HG03565 (cell line): ENCODE measurements around the gene HCST.
"Not testable (repeated sequence)": the region's sequence is repeated elsewhere in the genome, so short reads cannot be mapped to it uniquely, and the experiment has no call there.

Source experiments
- ATAC-seq: cut with Tn5 transposase; IDR thresholded peaks from one replicate; pipeline ENCODE4 v1.9.1; 2021; ENCODE audit warnings: mild to moderate bottlenecking, moderate library complexity; ENCODE audit not compliant: unreplicated experiment

Gene HCST

DNA sequence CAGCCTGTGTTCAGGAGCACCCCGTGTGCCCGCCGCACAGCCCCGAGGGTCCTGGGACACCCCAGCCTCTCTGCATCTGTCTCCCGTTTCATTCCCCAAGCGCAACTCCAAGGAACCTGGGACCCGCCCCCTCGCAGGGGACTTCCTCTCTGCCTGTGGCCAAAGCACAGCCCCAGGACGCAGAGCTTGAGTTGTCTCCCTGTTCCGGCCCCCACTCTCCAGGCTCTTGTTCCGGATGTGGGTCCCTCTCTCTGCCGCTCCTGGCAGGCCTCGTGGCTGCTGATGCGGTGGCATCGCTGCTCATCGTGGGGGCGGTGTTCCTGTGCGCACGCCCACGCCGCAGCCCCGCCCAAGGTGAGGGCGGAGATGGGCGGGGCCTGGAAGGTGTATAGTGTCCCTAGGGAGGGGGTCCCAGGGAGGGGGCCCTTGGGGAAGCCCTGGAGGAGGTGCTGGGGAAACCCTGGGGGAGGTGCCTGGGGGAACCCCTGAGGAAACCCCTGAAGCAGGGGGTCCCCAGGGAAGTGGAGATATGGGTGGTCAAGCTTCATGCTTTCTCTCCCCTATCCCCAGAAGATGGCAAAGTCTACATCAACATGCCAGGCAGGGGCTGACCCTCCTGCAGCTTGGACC lies 1.3 kb downstream of the HCST start:
- peak; percentile 36 for ATAC-seq

DNA sequence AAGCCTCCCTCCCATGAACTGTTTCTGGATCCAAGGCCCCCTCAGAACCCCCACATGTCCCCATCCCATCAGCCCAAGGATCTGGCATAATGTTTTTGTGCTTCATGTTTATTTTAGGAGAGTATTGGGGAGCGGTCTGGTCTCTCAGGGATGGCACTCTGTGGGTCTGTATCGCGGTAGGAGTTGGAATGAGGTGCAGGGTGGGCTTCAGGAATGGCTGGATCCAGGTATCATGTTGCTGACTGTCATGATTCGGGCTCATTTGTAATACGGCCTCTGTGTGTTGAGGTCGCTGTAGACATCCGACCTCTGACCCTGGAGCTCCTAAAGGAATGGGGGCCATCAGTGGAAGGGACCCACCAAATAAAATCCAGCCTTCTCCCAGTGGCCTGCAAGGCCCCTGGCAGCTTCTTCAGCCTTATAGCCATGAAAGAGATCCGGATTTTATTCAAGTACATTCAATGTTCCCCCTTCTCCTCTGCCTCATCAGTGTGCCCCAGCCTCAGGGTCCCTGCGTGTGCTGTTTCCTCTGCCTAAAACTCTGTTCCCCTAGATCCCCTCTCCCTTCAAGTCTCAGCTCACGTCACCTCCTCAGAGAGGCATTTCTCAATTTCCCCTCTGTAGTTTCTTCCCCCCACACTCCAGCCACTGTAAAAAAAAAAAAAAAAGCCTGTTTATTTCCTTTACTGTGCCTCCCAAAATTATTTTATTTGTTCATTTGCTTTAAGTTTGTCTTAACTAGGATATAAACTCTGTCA lies 2.2 kb downstream of the HCST start:
- ATAC-seq: no peak

DNA sequence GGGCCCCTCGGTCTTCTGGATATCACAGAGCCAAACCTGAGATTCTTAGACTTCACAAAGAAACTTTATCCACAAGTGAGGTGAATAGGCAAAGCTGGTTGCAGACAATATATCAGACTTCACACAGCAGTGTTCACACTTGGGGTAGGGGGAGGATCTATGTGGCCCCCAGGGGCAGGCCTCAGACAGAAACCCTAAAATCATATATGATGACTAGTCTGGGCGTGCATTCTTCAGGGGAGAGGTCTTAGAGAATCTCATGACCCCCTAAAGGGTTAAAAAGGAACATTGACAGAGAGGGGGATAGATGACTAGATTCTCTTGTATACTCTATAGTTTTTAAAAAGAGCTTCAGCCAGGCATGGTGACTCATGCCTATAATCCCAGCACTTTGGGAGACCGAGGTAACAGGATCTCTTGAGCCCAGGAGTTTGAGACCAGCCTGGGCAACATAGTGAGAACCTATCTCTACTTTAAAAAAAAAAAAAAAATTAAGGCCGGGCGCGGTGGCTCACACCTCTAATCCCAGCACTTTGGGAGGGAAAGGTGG lies 2.9 kb downstream of the HCST start:
- ATAC-seq: no peak

GRCh38 chr19:35907377-35907745 lies 5.0 kb downstream of the HCST start:
- no peak for ATAC-seq

GRCh38 chr19:35908010-35908441 lies 5.7 kb downstream of the HCST start, which contains the start of gene TYROBP:
TYROBP (minus strand) TSS chr19:35908295; CDS start chr19:35908228, 67 bp downstream.
- ATAC-seq: no peak

DNA sequence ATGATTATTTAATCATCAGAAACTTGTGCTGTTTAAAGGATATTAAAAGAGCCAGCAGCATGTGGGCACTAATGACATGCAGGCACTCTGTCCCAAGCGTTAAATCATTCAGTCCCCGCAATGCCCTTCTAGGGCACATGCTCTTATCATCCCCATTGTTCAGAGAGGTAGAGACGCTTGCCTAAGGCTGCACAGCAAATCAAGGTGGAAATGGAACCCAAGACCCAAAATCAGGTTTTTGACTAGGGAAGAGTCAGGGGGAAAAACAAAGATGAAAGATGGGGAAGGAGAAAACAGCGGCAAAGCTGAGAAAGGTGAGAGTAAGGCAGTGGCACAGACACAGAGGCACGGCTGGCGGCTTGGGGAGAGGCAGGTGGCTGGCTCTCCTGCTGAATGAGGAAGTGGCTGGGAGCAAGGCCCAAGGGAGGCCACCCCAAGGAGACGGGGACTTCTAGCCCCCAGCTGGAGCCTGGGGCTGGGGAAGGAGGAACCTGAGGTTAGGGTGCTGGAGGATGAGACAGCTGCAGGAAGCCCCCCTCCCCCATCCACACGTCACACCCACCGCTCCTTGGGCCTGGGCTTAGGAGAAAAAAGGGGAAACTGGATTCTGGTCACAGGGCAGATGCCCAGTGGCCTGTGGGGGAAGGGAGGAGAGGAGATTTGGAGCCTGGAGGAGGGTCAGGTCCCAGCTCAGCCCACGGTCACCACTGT lies 6.8 kb downstream of the HCST start:
- no peak for ATAC-seq

DNA sequence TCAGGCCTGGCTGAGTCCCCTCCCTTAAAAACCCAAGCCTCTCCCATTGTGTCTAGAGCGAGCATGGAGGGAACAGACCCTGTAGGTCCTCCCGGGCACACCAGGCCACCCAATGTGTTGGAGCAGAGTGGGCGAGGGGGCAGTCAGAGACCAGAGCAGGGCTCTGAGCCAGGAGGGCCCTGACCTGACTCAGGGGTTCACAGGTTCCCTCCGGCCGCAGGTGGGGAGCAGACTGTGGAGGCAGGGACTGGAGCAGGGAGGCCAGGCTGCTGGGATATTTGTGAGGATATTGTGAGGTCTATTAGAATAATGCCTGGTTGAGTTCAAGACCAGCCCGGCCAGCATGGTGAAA lies 7.3 kb downstream of the HCST start:
- no peak for ATAC-seq

GRCh38 chr19:35910355-35910754 lies 8.0 kb downstream of the HCST start:
- ATAC-seq: not testable (repeated sequence)

DNA sequence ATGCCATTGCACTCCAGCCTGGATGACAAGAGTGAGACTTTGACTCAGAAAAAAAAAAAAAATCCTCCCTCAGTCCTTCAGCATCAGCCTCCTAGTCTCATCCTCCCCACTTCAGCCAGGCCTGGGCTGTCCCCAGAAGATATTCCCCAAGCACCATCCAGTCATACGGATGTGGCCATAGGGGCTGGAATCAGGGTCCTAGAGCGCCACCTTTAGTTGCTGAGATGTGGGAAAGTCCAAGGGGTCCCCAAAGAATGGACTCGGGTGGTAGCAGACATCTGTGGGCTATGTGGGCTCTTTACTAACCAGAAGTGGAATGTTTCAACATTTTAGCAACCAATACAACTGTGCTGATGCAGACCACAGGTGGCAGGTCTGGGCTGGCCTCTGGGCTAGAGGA lies 8.8 kb downstream of the HCST start:
- ATAC-seq: no peak

- no peak for ATAC-seq
Measured at GRCh38 chr19:35911790-35912189, 9.5 kb downstream of the HCST start.

GRCh38 chr19:35913589-35913988 lies 11.3 kb downstream of the HCST start:
- no peak for ATAC-seq

GRCh38 chr19:35915443-35915842 lies 13.1 kb downstream of the HCST start:
- ATAC-seq: no peak

GRCh38 chr19:35919306-35919705 lies 17.0 kb downstream of the HCST start:
- no peak for ATAC-seq

DNA sequence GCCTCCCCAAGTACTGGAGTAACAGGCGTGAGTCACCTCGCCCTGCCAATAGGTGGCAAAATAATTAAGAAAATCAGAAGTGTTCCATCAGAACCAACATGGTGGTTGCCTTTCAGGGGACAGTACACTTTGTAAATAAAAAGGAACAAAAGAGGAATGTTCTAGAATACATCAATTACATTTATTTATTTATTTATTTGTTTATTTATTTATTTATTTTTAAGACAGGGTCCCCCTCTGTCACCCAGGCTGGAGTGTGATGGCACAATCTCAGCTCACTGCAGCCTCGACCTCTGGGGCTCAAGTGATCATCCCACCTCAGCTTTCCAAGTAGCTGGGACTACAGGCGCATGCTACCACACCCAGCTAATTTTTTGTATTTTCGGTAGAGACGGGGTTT lies 18.7 kb downstream of the HCST start:
- no peak for ATAC-seq

GRCh38 chr19:35925501-35925900 lies 23.2 kb downstream of the HCST start:
- no peak for ATAC-seq

DNA sequence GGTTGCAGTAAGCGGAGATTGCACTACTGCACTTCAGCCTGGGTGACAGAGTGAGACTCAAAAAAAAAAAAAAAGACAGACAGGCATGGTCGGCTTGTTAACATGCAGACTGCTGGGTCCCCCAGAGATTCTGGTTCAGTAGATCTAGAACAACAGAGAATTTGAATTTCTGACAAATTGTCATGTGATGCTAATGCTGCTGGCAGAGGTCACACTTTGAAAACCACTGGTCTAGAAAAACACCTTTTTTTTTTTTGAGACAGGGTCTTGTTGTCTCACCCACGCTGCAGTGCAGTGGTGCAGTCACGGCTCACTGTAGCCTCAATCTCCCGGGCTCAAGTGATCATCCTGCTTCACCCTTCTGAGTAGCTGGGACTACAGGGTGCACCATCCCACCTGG lies 26.2 kb downstream of the HCST start:
- no peak for ATAC-seq

GRCh38 chr19:35929876-35930275 lies 27.5 kb downstream of the HCST start:
- no peak for ATAC-seq

DNA sequence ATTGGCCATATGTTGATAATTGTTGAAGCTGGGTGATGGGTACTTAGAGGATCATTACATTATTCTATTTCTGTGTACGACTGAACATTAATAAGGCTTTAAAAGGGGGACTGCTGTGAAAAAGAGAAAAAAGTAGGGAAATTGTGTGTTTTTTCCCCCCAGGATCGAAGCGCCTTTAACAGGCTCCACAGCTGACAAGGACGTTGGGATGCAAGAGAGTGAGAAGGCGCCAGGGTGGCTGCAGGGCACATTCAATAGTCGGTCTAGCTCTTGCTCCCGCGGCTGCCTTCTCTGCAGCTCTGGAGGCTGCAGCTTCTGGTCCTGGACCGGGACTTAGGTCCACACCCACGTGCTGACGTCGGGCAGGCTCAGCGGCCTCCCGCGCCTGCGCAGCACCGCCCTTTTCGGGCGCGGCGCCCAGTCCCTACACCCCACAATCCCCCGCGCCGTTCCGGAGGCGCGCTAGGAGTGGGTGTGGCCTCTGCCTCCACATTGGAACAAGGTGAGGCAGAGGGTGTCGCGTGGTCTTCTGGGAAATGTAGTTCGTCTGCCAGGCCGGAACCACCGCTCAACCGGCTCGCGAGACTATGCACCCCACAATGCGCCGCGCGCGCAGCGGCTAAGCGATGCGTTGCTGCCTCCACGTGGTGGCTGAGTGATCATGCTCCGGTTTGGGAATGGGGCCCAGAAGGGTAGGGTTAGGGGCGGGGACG lies 29.0 kb downstream of the HCST start:
- ATAC-seq: peak; percentile 92

- ATAC-seq: no peak
Measured at GRCh38 chr19:35931874-35932202, 29.5 kb downstream of the HCST start.

DNA sequence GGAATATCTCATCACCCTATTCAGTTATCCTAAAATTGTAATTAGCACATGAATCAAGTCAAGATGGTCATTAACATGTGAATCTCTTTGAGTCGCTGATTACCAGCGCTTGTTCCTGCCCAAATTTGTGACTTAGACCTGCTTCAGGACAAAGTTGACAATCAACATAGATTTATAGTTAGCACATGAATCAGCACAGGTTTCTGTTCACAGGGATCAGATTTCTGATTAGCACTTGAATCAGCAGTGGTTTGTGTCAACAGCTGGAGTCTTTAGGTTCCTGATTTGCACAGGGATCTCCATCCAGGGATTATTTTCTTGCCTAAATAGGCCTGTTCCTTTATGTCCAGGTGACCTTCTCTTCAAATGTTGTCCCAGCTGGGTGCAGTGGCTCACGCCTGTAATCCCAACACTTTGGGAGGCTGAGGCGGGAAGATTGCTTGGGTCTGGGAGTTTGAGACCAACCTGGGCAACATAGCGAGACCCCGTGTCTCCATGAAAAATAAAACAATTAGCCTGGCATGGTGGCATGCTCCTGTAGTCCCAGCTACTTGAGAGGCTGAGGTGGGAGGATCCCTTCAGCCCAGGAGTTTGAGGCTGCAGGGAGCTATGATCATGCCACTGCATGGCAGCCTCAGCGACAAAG lies 30.1 kb downstream of the HCST start:
- no peak for ATAC-seq
